Brain microvascular endothelial cell (primary cell): ENCODE data around the gene FOXP4.

Source experiments
- DNase-seq: peaks from one replicate; pipeline ENCODE4 v3.0.0-alpha.2; 2020
- H3K27ac ChIP-seq: fragments of 250-450 bp; sonication (Bioruptor Pico); 2 replicates; pipeline ENCODE4 v1.5.1; 2020; ENCODE audit warnings: mild to moderate bottlenecking, moderate library complexity
- H3K27me3 ChIP-seq: fragments of 250-450 bp; sonication (Bioruptor Pico); replicated peaks from 2 replicates; pipeline ENCODE4 v1.5.1; 2020; ENCODE audit warnings: mild to moderate bottlenecking
- H3K36me3 ChIP-seq: fragments of 250-450 bp; sonication (Bioruptor Pico); replicated peaks from 2 replicates; pipeline ENCODE4 v1.5.1; 2020; ENCODE audit warnings: mild to moderate bottlenecking
- H3K4me3 ChIP-seq: 2 replicates; pipeline ENCODE4 v1.5.1; 2011; ENCODE audit warnings: low read depth, mild to moderate bottlenecking, control low read depth, low read length, moderate library complexity
- CTCF ChIP-seq: IDR thresholded peaks from 2 replicates; pipeline ENCODE4 v1.5.1; 2011; ENCODE audit warnings: low read depth, mild to moderate bottlenecking, moderate library complexity, low read length, control low read depth, inconsistent platforms; ENCODE audit errors: missing control alignments
- in situ Hi-C: cut with HindIII; loops from 2 replicates; pipeline ENCODE4 v1.10.0; 2017; ENCODE audit warnings: low sequenced_read_pairs, low pct_ligation_motif_present

FOXP4 gene

GRCh38 chr6:41584668-41585205 is 38.6 kb downstream of the FOXP4 start:
- in situ Hi-C loops, result no loop called here
- DNase-seq, result no peak
- Histone ChIP-seq H3K27ac (no peak overlapping the region), H3K4me3 (no peak overlapping the region), H3K36me3 (peaks cover 5% of the 10 kb centered on the region), H3K27me3 (no peaks in the 10 kb centered on the region)
- TF ChIP-seq CTCF, result no peak

- Histone ChIP-seq H3K27ac (no peak overlapping the region), H3K36me3 (peaks cover 7% of the 10 kb centered on the region), H3K27me3 (no peaks in the 10 kb centered on the region), H3K4me3 (no peak overlapping the region)
- in situ Hi-C loops, result no loop called here
- no peak for TF ChIP-seq CTCF
- no peak for DNase-seq
Observed at GRCh38 chr6:41585605-41586004, 39.4 kb downstream of the FOXP4 start.

- in situ Hi-C loops, result no loop called here
- no peak overlapping the region for H3K27ac ChIP-seq
Observed at GRCh38 chr6:41586252-41587007, 40.2 kb downstream of the FOXP4 start.

GRCh38 chr6:41587131-41587879 is 41.1 kb downstream of the FOXP4 start:
- in situ Hi-C loops, result no loop called here
- H3K4me3 ChIP-seq, result no peak overlapping the region

More at GRCh38 chr6:41586252-41587007, 40.2 kb downstream of the FOXP4 start:
- DNase-seq, result no peak
- TF ChIP-seq CTCF, result no peak
- Histone ChIP-seq H3K27me3 (no peaks in the 10 kb centered on the region), H3K4me3 (no peak overlapping the region), H3K36me3 (peaks cover 15% of the 10 kb centered on the region)

GRCh38 chr6:41588111-41588510 is 41.9 kb downstream of the FOXP4 start:
- peaks cover 24% of the 10 kb centered on the region for H3K36me3 ChIP-seq
- TF ChIP-seq CTCF, result no peak

More at GRCh38 chr6:41587131-41587879, 41.1 kb downstream of the FOXP4 start:
- Histone ChIP-seq H3K27me3 (no peaks in the 10 kb centered on the region), H3K36me3 (peaks cover 19% of the 10 kb centered on the region), H3K27ac (no peak overlapping the region)
- no peak for TF ChIP-seq CTCF
- DNase-seq, result no peak

More at GRCh38 chr6:41588111-41588510, 41.9 kb downstream of the FOXP4 start:
- in situ Hi-C loops, result no loop called here
- H3K4me3 ChIP-seq, result no peak overlapping the region
- no peak overlapping the region for H3K27ac ChIP-seq
- H3K27me3 ChIP-seq, result no peaks in the 10 kb centered on the region
- no peak for DNase-seq
